HG03571 (cell line): ENCODE results near the gene MAEA.
"Not testable (repeated sequence)": the region's sequence is repeated elsewhere in the genome, so short reads cannot be mapped to it uniquely, and the experiment has no call there.

Experiments
- ATAC-seq: cut with Tn5 transposase; IDR thresholded peaks from one replicate; pipeline ENCODE4 v1.9.1; 2021; ENCODE audit not compliant: unreplicated experiment

MAEA gene

DNA sequence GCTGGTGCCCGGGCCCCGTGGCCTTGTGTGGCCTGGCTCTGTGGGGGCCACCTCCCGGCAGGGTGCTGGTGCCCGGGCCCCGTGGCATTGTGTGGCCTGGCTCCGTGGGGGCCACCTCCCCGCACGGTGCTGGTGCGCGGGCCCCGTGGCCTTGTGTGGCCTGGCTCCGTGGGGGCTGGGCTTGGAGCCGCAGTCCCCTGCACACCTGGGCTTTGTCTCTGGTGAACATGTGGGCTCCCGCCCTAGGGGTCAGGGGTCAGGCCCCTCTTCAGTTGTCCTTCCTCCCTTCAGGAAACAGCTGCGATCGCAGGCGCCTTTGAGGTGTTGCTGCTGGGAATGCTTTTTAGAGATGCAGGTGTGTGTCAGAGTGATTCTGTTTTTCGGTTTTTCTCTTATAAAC lies 74.5 kb downstream of the MAEA start:
- no peak for ATAC-seq

GRCh38 chr4:1364748-1365147 lies 75.1 kb downstream of the MAEA start:
- ATAC-seq, result no peak

DNA sequence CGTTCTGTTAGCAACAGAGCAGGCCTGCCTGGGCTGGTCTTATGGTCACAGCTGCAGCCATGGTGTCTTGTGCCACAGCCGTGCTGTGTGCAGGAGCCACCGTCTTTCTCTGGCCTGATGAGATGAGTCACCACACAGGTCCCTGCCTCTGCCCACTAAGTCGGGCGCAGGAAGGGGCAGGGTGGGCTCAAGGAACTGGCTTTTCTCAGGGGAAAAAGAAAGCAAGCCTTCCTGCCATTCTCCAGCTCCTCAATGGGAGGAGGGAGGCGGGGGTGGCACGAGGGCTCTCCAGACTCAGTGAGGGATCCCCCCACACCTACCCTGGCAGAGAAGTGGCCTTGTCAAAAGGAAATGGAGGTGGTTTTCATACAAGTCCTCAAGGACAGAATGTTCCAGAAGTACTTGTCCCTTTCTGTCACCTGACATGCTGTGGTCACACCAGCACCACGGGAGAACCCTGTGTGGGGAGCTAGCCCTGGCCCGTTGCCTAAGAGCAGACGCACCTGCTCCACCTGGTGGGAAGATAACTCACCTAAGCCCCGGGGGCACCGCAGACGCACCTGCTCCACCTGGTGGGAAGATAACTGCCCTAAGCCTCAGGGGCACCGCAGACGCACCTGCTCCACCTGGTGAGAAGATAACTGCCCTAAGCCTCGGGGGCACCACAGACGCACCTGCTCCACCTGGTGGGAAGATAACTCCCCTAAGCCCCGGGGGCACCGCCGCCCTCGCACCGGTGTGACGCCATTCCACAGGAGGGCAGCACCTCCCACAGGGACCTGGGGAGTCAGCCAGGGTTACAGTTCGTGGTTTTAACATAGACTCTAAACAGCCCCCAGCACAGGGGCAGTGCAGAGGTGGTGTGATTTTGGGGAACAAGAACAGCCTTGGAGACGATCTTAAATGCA lies 75.8 kb downstream of the MAEA start:
- ATAC-seq, result no peak

DNA sequence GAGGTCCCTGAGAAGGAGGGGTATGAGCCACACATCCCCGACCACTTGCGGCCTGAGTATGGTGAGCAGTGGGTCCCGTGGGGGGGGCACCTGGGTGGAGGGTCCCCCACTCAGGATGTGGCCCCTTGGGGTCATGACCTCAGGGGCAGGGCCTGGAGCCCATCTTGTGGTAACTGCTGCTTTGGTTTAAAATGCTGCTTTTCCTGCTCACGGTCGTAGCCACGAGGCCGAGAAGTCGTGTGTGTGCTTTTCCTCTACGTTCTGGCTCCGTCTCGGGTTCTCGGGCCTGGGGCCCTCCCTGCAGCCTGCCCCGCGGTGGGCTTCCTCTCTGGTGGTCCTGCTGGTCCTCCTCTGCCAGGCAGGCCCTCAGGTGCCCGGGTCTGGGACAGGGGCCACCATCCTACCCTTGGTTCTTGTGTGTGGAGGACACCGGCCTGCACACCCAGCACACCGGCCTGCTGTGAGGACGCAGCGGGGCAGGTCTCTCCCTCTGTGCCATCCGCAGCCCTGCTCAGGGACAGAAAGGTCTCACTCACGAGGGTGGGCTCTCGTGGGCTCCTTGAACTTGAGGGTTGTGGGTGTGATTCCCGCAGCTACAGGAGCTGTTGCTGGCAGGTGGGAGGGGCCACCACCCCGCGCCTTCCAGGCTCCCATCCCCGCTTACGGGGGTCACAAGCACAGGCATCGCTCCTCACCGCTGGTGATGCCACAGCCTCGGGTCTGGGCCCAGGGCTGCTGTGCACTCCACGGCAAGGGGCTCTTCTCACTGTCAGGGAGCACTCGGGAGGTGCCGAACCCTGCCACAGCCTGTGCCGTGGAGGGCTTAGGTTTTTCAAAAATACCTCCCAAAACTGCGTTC lies 76.9 kb downstream of the MAEA start:
- ATAC-seq, result no peak

- ATAC-seq, result no peak
These were observed 77.7 kb downstream of the MAEA start for GRCh38 chr4:1367230-1367935.

GRCh38 chr4:1367936-1368289 lies 78.2 kb downstream of the MAEA start:
- no peak for ATAC-seq

GRCh38 chr4:1368421-1369090 lies 78.9 kb downstream of the MAEA start:
- ATAC-seq, result no peak

GRCh38 chr4:1369091-1369450 lies 79.4 kb downstream of the MAEA start:
- no peak for ATAC-seq

GRCh38 chr4:1369479-1370079 lies 79.9 kb downstream of the MAEA start:
- ATAC-seq, result no peak

DNA sequence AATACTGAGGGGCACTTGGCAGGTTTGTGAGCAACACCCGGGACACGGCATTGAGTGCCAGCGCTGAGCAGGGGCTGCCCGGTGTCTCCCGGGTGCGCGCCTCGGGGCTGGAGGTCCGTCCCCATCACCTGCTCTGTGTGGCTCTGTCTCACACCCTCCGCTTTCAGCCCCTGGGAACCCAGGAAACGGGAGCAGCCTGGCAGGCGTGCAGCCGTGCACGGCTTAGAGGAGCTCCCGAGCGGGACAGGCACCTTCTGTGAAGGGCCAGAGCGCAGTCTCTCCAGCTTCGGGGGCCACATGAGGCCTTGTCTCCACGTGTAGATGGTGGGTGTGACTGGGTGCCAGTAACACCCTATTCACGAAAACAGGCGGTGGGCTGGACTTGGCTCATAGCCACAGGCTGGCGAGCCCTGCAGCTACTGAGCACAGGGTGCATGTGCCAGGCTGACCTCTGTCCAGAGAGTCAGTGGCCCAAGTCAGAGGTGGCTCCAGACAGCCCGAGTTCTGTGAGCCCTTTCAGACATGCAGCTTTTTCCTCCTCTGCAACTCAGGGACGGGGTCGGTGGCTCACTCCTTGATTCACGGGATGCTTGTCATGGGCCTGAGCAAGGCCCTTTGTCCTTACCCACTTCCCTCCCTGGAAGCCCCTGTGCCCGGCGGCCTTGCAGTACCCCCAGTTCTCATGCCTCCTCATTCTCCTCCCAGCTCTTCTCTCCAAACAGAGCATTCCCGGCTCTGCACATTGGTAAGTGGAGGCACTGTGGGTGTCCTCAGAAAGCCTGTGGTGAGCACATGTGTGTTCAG lies 80.8 kb downstream of the MAEA start:
- ATAC-seq, result no peak

GRCh38 chr4:1371176-1372165 lies 81.8 kb downstream of the MAEA start:
- ATAC-seq, result no peak

DNA sequence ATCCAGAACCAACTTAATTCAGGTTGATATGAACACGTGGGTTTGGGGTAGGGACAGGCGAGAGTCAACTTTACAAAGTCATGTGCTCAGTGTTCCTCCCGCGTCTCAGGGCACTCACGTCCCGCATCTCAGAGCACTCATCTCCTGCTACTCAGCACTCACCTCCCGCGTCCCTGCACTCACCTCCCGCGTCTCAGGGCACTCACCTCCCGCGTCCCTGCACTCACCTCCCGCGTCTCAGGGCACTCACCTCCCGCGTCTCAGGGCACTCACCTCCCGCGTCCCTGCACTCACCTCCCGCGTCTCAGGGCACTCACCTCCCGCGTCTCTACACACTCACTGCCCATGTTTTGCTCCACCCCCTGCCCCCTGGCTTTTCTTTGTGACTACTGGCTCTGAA lies 82.9 kb downstream of the MAEA start:
- not testable (repeated sequence) for ATAC-seq

- no peak for ATAC-seq
These were observed 84.4 kb downstream of the MAEA start for GRCh38 chr4:1373892-1374705.

DNA sequence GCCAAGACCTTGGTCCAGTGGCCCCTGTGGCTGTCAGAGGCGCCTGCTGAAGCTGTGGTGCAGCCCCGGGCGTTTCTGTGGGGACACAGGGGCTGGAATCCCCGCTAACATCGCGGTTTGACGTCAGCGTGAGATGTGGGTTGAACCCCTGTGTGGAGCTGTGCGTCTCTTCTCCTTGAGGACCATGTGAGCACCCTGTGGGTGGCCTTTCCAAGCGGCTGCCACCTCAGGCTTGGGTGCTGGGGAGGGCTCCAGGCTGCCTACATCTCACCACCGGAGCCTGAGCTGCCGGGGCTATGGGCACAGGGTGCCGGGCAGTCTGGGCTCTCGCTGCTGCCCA lies 85.0 kb downstream of the MAEA start:
- ATAC-seq, result no peak

- no peak for ATAC-seq
These were observed 85.5 kb downstream of the MAEA start for GRCh38 chr4:1375051-1375721.

DNA sequence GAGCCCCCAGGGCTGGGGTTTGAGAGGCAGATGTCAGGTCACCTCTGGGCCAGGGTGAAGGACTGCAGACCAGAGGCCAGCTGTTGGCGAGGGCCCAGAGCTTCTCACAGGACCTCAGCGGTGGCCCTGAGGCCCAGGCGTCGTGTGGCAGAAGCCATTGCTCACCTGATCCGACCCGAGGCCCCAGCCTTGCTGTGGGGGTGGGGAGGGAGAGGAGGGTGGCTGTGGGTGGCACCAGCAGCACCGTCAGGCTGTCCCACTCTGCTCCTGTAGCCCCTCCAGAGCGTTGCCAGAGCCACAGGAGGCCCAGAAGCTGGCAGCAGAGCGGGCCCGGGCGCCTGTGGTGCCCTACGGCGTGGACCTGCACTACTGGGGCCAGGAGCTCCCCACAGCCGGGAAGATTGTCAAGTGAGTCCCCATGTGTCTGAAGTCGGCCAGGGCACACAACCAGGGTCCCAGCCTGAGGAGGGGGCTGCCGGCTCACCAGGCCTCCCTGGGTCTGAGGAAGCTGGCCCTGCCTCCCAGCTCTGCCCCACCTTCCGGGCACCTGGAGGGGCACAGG lies 86.2 kb downstream of the MAEA start:
- ATAC-seq, result no peak

- no peak for ATAC-seq
These were observed 86.7 kb downstream of the MAEA start for GRCh38 chr4:1376391-1376840.
